ENCODE data around the gene WDR36.
"Not testable (repeated sequence)": the region's sequence is repeated elsewhere in the genome, so short reads cannot be mapped to it uniquely, and the experiment has no call there.

The WDR36 gene

DNA sequence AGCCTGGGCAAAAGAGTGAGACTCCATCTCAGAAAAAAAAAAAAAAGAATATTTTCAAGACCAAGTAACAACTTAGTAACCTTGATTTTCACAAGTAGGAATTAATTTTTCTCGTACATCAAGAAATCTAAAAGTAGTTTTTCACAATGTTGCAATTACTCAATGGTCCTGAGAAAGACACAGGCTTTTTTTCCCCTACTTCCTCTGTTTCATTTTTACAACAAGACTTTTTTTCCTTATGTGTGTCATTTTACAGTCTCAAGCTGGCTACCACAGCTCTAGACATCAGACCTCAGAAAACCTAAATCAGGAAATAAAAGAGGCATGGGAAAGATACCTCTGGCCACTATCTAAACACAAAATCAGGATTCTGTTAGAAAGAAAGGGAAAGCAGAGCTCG, 45.9 kb downstream of the WDR36 start:
- DNase-seq (ENCODE audit: low spot score) = no peak

- DNase-seq (ENCODE audit: low spot score) = not testable (repeated sequence)
Observed at GRCh38 chr5:111141471-111141870, 49.3 kb downstream of the WDR36 start.

DNA sequence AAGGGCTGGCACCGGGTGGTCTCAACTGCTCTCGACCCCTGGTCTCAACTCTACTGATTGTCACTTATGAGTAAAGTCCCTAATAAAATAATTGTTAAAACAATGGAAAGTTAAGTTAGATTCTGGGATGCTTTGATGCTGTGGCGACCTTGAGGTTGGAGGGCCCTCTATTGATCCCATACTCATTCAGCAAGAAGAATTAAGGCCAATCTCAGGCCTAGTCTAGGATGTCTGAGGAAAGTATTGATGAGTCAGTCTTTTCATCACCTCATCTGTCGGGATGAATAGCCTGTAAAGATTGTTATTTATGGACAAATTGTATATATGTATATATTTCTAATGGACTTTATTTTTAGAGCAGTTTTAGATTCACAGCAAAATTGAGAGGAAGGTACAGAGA, 50.8 kb downstream of the WDR36 start:
- DNase-seq (ENCODE audit: low spot score) = no peak

- DNase-seq (ENCODE audit: low spot score) = no peak
Observed at GRCh38 chr5:111143910-111144309, 51.8 kb downstream of the WDR36 start.

GRCh38 chr5:111144352-111144930, 52.3 kb downstream of the WDR36 start:
- DNase-seq (ENCODE audit: low spot score) = no peak

DNA sequence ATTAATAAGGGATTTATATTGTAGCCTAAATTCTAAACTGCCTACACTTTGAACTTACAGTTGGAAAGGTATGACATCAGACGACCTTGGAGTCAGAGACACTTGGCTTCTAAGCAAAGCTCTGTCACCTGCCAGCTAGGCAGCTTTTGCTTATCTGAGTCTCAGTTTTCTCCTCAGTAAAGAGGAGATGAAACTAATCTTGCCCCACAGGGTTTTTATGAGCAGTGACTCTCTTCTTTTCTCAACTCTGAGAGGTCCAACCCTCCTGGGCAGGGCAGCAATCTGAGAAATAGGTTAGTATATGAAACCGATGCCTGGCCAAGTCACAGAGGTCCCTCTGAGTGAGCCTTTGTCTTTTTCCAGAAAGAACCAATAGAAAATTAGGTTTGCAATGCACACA, 53.9 kb downstream of the WDR36 start:
- DNase-seq (ENCODE audit: low spot score) = no peak

- DNase-seq (ENCODE audit: low spot score) = no peak
Observed at GRCh38 chr5:111147502-111147901, 55.4 kb downstream of the WDR36 start.

- no peak for DNase-seq (ENCODE audit: low spot score)
Observed at GRCh38 chr5:111151998-111152397, 59.9 kb downstream of the WDR36 start.

- DNase-seq (ENCODE audit: low spot score) = no peak
Observed at GRCh38 chr5:111153483-111153882, 61.3 kb downstream of the WDR36 start.

GRCh38 chr5:111153945-111154344, 61.8 kb downstream of the WDR36 start:
- no peak for DNase-seq (ENCODE audit: low spot score)

GRCh38 chr5:111158105-111158744, 66.1 kb downstream of the WDR36 start:
- DNase-seq (ENCODE audit: low spot score) = peak; percentile 92

GRCh38 chr5:111159845-111160244, 67.7 kb downstream of the WDR36 start:
- no peak for DNase-seq (ENCODE audit: low spot score)

DNA sequence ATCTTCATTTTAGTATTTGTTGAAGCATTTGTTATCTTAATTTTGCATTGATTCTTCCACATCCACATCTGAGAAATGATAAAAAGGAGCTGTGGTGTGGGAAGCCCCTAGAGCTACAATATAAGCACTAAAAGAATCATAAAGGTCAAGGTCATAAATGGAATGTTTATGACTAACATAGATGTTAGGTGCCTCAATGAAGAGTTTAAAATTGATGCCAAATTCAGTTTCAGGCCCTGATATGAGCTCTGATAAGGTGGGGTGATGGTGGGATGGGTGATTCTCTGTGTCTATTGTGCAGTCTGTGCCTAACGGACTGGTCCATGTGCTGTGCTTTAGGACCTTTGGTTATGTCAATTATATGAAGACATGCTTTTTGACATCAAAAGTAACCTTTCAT, 70.9 kb downstream of the WDR36 start:
- no peak for DNase-seq (ENCODE audit: low spot score)

GRCh38 chr5:111165058-111165457, 72.9 kb downstream of the WDR36 start:
- no peak for DNase-seq (ENCODE audit: low spot score)

- DNase-seq (ENCODE audit: low spot score) = no peak
Observed at GRCh38 chr5:111167551-111167950, 75.4 kb downstream of the WDR36 start.

DNA sequence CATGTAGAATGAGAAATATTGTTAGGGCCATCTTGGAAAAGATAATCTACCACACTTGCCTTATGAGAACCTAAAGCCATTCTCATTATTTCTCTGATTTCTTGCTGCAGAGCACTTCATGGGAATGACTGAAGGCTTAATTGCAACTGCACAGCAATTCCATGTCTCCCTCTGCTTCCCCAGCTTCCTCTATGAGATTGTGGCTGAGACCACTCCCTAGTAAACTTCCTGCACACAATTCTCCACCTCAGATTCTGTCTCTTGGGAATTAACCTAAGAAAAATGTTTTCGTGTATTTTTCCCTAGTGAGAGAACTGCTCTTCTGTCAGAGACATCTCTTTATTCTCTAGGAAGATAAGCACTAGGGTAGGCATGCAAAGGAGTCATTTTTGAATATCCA, 76.5 kb downstream of the WDR36 start:
- DNase-seq (ENCODE audit: low spot score) = no peak

GRCh38 chr5:111169269-111169668, 77.1 kb downstream of the WDR36 start:
- DNase-seq (ENCODE audit: low spot score) = no peak

GRCh38 chr5:111170279-111170678, 78.1 kb downstream of the WDR36 start:
- no peak for DNase-seq (ENCODE audit: low spot score)

GRCh38 chr5:111172504-111172903, 80.4 kb downstream of the WDR36 start:
- DNase-seq (ENCODE audit: low spot score) = no peak

- no peak for DNase-seq (ENCODE audit: low spot score)
Observed at GRCh38 chr5:111173476-111173875, 81.3 kb downstream of the WDR36 start.
